IMR-90 (cell line): ENCODE measurements around the gene TM7SF2. TPM values are rescaled to one million over a fixed set of nuclear protein-coding genes. Genes with fewer than 3 reads are reported as not detected.

Experiments
- ATAC-seq: fragments of 200-7000 bp; cut with Tn5 transposase; 2 replicates; pipeline ENCODE4 v1.9.1; 2020; ENCODE audit warnings: low read depth, mild to moderate bottlenecking, moderate library complexity
- BruUV-seq: library from RNA; stranded (reverse); fragments of 400-500 nt; replicated peaks from 2 replicates; lab custom pipeline; 2021; lab: Mats Ljungman, UMichigan
- CTCF ChIA-PET: fragments of 300-600 bp; formaldehyde crosslinking; extraction: SDS; loops from one replicate; lab custom pipeline; 2021; ENCODE audit warnings: antibody characterized with exemption; lab: Yijun Ruan, JAX
- POLR2A ChIA-PET: fragments of 300-600 bp; sonication (Branson Sonifier 250); formaldehyde crosslinking; loops from one replicate; lab custom pipeline; 2022; ENCODE audit warnings: antibody characterized with exemption; ENCODE audit not compliant: unreplicated experiment; lab: Charles Lee
- DNase-seq: peaks from one replicate; pipeline ENCODE4 v3.0.0; 2013
- H2AFZ ChIP-seq: replicated peaks from 2 replicates; pipeline ENCODE3; 2013; ENCODE audit warnings: low read length, mild to moderate bottlenecking; ENCODE audit not compliant: poor library complexity
- H2AK5ac ChIP-seq: 2 replicates; pipeline ENCODE4 v1.6.1; 2013; ENCODE audit warnings: low read depth, low read length, inconsistent platforms
- H2AK9ac ChIP-seq: replicated peaks from 2 replicates; pipeline ENCODE3; 2013; ENCODE audit warnings: mild to moderate bottlenecking, low read depth, low read length, moderate library complexity; ENCODE audit not compliant: poor library complexity
- H2BK120ac ChIP-seq: 2 replicates; pipeline ENCODE4 v1.6.1; 2013; ENCODE audit warnings: low read depth, low read length, inconsistent platforms
- H2BK15ac ChIP-seq: 3 replicates; pipeline ENCODE4 v1.6.1; 2013; ENCODE audit warnings: low read depth, low read length, inconsistent platforms
- H2BK20ac ChIP-seq: 2 replicates; pipeline ENCODE4 v1.6.1; 2013; ENCODE audit warnings: low read depth, mild to moderate bottlenecking, inconsistent platforms, low read length, moderate library complexity
- H2BK5ac ChIP-seq: 2 replicates; pipeline ENCODE4 v1.6.1; 2013; ENCODE audit warnings: mild to moderate bottlenecking, low read depth, low read length, inconsistent platforms; ENCODE audit not compliant: poor library complexity, severe bottlenecking
- H3K14ac ChIP-seq: replicated peaks from 2 replicates; pipeline ENCODE4 v1.6.1; 2013; ENCODE audit warnings: low read depth, low read length, inconsistent platforms
- H3K18ac ChIP-seq: 2 replicates; pipeline ENCODE4 v1.6.1; 2013; ENCODE audit warnings: low read depth, low read length, control low read depth
- H3K23ac ChIP-seq: 2 replicates; pipeline ENCODE4 v1.6.1; 2013; ENCODE audit warnings: low read depth, low read length, inconsistent platforms
- H3K27ac ChIP-seq: 2 replicates; pipeline ENCODE4 v1.5.1; 2013; ENCODE audit warnings: mild to moderate bottlenecking, control low read depth, low read length; ENCODE audit not compliant: insufficient read depth
- H3K27me3 ChIP-seq: 2 replicates; pipeline ENCODE4 v1.6.1; 2013; ENCODE audit warnings: low read length; ENCODE audit not compliant: control insufficient read depth, insufficient read depth
- H3K36me3 ChIP-seq: 2 replicates; pipeline ENCODE4 v1.6.1; 2013; ENCODE audit warnings: low read length, mixed read lengths; ENCODE audit not compliant: control insufficient read depth, insufficient read depth
- H3K4ac ChIP-seq: 2 replicates; pipeline ENCODE4 v1.6.1; 2013; ENCODE audit warnings: low read depth, low read length, inconsistent platforms
- H3K4me1 ChIP-seq: 2 replicates; pipeline ENCODE4 v1.6.1; 2013; ENCODE audit warnings: low read length, mixed read lengths; ENCODE audit not compliant: control insufficient read depth, insufficient read depth
- H3K4me2 ChIP-seq: 2 replicates; pipeline ENCODE4 v1.6.1; 2013; ENCODE audit warnings: low read depth, mild to moderate bottlenecking, control low read depth, low read length, moderate library complexity
- H3K4me3 ChIP-seq: 2 replicates; pipeline ENCODE4 v1.5.1; 2013; ENCODE audit warnings: low read depth, mild to moderate bottlenecking, control low read depth, low read length, moderate library complexity; ENCODE audit not compliant: insufficient read depth
- H3K56ac ChIP-seq: 2 replicates; pipeline ENCODE4 v1.6.1; 2013; ENCODE audit warnings: low read length, inconsistent platforms; ENCODE audit not compliant: insufficient read depth; ENCODE audit errors: extremely low read depth
- H3K79me1 ChIP-seq, 2 experiments: 2 replicates each; pipeline ENCODE4 v1.6.1; 2013; ENCODE audit warnings: low read length in 2 of 2, inconsistent platforms in 1 of 2, low read depth in 1 of 2
- H3K9ac ChIP-seq: 2 replicates; pipeline ENCODE4 v1.6.1; 2013; ENCODE audit warnings: low read depth, low read length, control low read depth
- H3K9me1 ChIP-seq: 2 replicates; pipeline ENCODE4 v1.6.1; 2013; ENCODE audit warnings: low read length, inconsistent platforms; ENCODE audit not compliant: insufficient read depth
- H3K9me3 ChIP-seq: 2 replicates; pipeline ENCODE4 v1.6.1; 2013; ENCODE audit warnings: low read length; ENCODE audit not compliant: control insufficient read depth, insufficient read depth
- H4K20me1 ChIP-seq: 2 replicates; pipeline ENCODE4 v1.6.1; 2013; ENCODE audit warnings: low read length, inconsistent platforms; ENCODE audit not compliant: insufficient read depth
- H4K5ac ChIP-seq: 2 replicates; pipeline ENCODE4 v1.6.1; 2013; ENCODE audit warnings: mild to moderate bottlenecking, low read depth, low read length, control low read depth
- H4K8ac ChIP-seq, 2 experiments: 2 replicates each; pipeline ENCODE4 v1.6.1; 2013; ENCODE audit warnings: low read depth in 2 of 2, low read length in 2 of 2, control low read depth in 1 of 2, inconsistent platforms in 1 of 2
- H4K91ac ChIP-seq: 2 replicates; pipeline ENCODE4 v1.6.1; 2013; ENCODE audit warnings: low read depth, low read length, inconsistent platforms; ENCODE audit not compliant: insufficient read depth
- RCOR1 ChIP-seq: IDR thresholded peaks from 2 replicates; pipeline ENCODE4 v1.6.1; 2012; ENCODE audit warnings: mild to moderate bottlenecking, low read length, improper control_type of control experiment; ENCODE audit not compliant: insufficient replicate concordance
- dilution Hi-C: fragments of 300-500 bp; cut with HindIII; formaldehyde crosslinking; loops from one replicate; pipeline ENCODE4 v1.14.3; 2018; ENCODE audit warnings: low sequenced_read_pairs; ENCODE audit not compliant: unreplicated experiment
- in situ Hi-C: fragments of 300-500 bp; cut with MboI; formaldehyde crosslinking; loops from 3 replicates; pipeline ENCODE4 v1.14.3; 2019; ENCODE audit warnings: low sequenced_read_pairs, inconsistent platforms, mixed read lengths
- intact Hi-C: fragments of 100-400 bp; cut with micrococcal nuclease; formaldehyde crosslinking; loops from 2 replicates; pipeline ENCODE4 v1.10.0; 2022
- polyA plus RNA-seq, 3 experiments: library from polyadenylated mRNA; depleted of rRNA; stranded (reverse); fragments of >200 nt; gene quantifications; 2 replicates each; pipeline ENCODE4 v1.2.3, GENCODE V29; 2012; ENCODE audit warnings: low replicate concordance in 1 of 3
- total RNA-seq: library from RNA; depleted of rRNA; stranded (reverse); fragments of >200 nt; gene quantifications from 2 replicates; pipeline ENCODE4 v1.2.3, GENCODE V29; 2012

TM7SF2 gene
- total and polyA plus RNA-seq, 2 of the 4 experiments (the other 2 are of a cell fraction), result 5.7 to 7.6 TPM

GRCh38 chr11:65119670-65119995 is 8.0 kb downstream of the TM7SF2 start:
- H4K8ac ChIP-seq, result no peak overlapping the region
- H3K56ac ChIP-seq, result no peak overlapping the region
- intact Hi-C loops (no loop called here), in situ Hi-C loops (no loop called here), dilution Hi-C loops (no loop called here)
- ATAC-seq (no peak), DNase-seq (no peak)
- H4K91ac ChIP-seq, result no peak overlapping the region
- no peaks in the 10 kb centered on the region for H3K27me3 ChIP-seq
- peaks cover 23% of the 10 kb centered on the region for H3K36me3 ChIP-seq
- H2AK9ac ChIP-seq, result no peak overlapping the region
- no peaks in the 10 kb centered on the region for H3K9me3 ChIP-seq
- no peak overlapping the region for H3K9ac ChIP-seq
- CTCF ChIA-PET, result no interaction called here
- no peak overlapping the region for H3K18ac ChIP-seq
- no peak overlapping the region for H2AK5ac ChIP-seq
- no peak overlapping the region for H2BK5ac ChIP-seq
- H2BK20ac ChIP-seq, result no peak overlapping the region
- H3K4me1 ChIP-seq, result peaks cover 7% of the 10 kb centered on the region
- H3K79me1 ChIP-seq, result peaks cover 27 to 71% of the 10 kb centered on the region in 2 experiments
- no peak overlapping the region for H4K5ac ChIP-seq
- no peak overlapping the region for H3K23ac ChIP-seq
- no peak for TF ChIP-seq RCOR1
- POLR2A ChIA-PET, result interaction anchor here (0.6 kb wide), 1 partner anchor 343 kb away, joined by 3 read pairs; no protein-coding TSS in a partner anchor
- no peak overlapping the region for H3K4me3 ChIP-seq
- H2BK15ac ChIP-seq, result no peak overlapping the region
- no peak overlapping the region for H3K4me2 ChIP-seq
- 0 out of 2 replicates have a peak, but pooled peaks cover 2% of the 10 kb centered on the region for H3K9me1 ChIP-seq
- H3K4ac ChIP-seq, result no peak overlapping the region
- no TSS peak for BruUV-seq
- H3K27ac ChIP-seq, result no peak overlapping the region
- H2BK120ac ChIP-seq, result no peak overlapping the region
- H2AFZ ChIP-seq, result no peak overlapping the region
- no peak overlapping the region for H3K14ac ChIP-seq
- H4K20me1 ChIP-seq, result no peaks in the 10 kb centered on the region
